GM12891 (cell line): ENCODE measurements around the gene LRRFIP2.
"Not testable (repeated sequence)": the region's sequence is repeated elsewhere in the genome, so short reads cannot be mapped to it uniquely, and the experiment has no call there.

Experiments
- PAX5 ChIP-seq: IDR thresholded peaks from 2 replicates; pipeline ENCODE4 v1.6.1; 2011; ENCODE audit warnings: low read length, moderate library complexity, mild to moderate bottlenecking; ENCODE audit not compliant: insufficient read depth, severe bottlenecking
- POLR2A ChIP-seq: IDR thresholded peaks from 2 replicates; pipeline ENCODE4 v1.6.1; 2011; ENCODE audit warnings: low read depth, low read length, control low read depth
- POLR2AphosphoS5 ChIP-seq: IDR thresholded peaks from 2 replicates; pipeline ENCODE4 v1.6.1; 2011; ENCODE audit warnings: low read depth, low read length, control low read depth

GRCh38 chr3:37146927-37147326, 27.5 kb downstream of the LRRFIP2 start:
- TF ChIP-seq POLR2AphosphoS5, PAX5, POLR2A: not testable (repeated sequence)
